BJ (cell line): ENCODE data around the gene PRKACG. TPM values are rescaled to one million over a fixed set of nuclear protein-coding genes. Genes with fewer than 3 reads are reported as not detected.

Experiments used
- CTCF ChIA-PET: fragments of 350-600 bp; formaldehyde crosslinking; extraction: SDS; loops from one replicate; lab custom pipeline; 2021; ENCODE audit warnings: antibody characterized with exemption, inconsistent platforms; lab: Yijun Ruan, JAX
- POLR2A ChIA-PET: fragments of 300-600 bp; sonication (Branson Sonifier 250); formaldehyde crosslinking; extraction: SDS; loops from one replicate; lab custom pipeline; 2021; ENCODE audit warnings: antibody characterized with exemption; lab: Charles Lee
- DNase-seq: peaks from one replicate; pipeline ENCODE4 v3.0.0-alpha.2; 2011; ENCODE audit warnings: low read depth
- H3K27me3 ChIP-seq: 2 replicates; pipeline ENCODE4 v1.6.0; 2011; ENCODE audit warnings: low read length; ENCODE audit not compliant: control insufficient read depth, insufficient read depth
- H3K36me3 ChIP-seq: 2 replicates; pipeline ENCODE4 v1.5.1; 2011; ENCODE audit warnings: low read length; ENCODE audit not compliant: control insufficient read depth, insufficient read depth
- H3K4me3 ChIP-seq: 2 replicates; pipeline ENCODE4 v1.5.1; 2011; ENCODE audit warnings: low read depth, mild to moderate bottlenecking, control low read depth, low read length
- polyA plus RNA-seq: library from polyadenylated mRNA; depleted of rRNA; stranded (reverse); fragments of >200 nt; gene quantifications from 2 replicates; pipeline ENCODE4 v1.2.3, GENCODE V29; 2011
- TF ChIP-seq, protein P1 (sequence below): IDR thresholded peaks from 2 replicates; pipeline ENCODE4 v1.5.1; 2011; ENCODE audit warnings: low read depth, mild to moderate bottlenecking, control low read depth, inconsistent platforms, low read length, moderate library complexity; ENCODE audit not compliant: insufficient read depth

PRKACG gene
- polyA plus RNA-seq, 1 experiment: not detected

DNA sequence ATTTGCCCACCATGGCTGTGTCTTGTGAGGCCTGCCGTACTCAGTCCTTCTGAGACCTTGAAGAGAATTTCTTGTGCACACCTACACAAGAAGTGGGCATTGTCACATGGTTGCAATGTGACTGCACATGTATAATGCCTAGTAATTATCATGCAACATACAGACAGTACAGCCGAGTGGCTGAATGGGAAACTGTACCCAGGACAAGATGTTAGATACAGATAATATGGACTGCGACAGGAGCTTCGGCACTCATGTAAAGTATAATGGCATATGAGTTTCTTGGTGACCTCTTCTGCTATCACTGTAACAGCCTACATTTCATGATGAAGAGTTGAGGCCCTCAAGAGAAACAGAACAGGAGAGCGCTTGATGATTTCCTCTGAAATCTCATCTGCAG, 4.8 kb upstream of the PRKACG start:
- no peak for DNase-seq

GRCh38 chr9:69016191-69017096, 2.5 kb upstream of the PRKACG start:
- DNase-seq: no peak
- Histone ChIP-seq H3K27me3 (no peaks in the 10 kb centered on the region; the same call in 1 of the 2 replicates), H3K36me3 (no peaks in the 10 kb centered on the region), H3K4me3 (no peak overlapping the region)
- TF ChIP-seq, protein P1, sequence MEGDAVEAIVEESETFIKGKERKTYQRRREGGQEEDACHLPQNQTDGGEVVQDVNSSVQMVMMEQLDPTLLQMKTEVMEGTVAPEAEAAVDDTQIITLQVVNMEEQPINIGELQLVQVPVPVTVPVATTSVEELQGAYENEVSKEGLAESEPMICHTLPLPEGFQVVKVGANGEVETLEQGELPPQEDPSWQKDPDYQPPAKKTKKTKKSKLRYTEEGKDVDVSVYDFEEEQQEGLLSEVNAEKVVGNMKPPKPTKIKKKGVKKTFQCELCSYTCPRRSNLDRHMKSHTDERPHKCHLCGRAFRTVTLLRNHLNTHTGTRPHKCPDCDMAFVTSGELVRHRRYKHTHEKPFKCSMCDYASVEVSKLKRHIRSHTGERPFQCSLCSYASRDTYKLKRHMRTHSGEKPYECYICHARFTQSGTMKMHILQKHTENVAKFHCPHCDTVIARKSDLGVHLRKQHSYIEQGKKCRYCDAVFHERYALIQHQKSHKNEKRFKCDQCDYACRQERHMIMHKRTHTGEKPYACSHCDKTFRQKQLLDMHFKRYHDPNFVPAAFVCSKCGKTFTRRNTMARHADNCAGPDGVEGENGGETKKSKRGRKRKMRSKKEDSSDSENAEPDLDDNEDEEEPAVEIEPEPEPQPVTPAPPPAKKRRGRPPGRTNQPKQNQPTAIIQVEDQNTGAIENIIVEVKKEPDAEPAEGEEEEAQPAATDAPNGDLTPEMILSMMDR: no peak
- POLR2A ChIA-PET: no interaction called here
- CTCF ChIA-PET: interaction anchor here (0.5 to 1.3 kb wide), 2 partner anchors 10 to 439 kb away, joined by 3 read pairs; no protein-coding TSS in a partner anchor

More for the DNA sequence above, 4.8 kb upstream of the PRKACG start:
- TF ChIP-seq, protein P1: no peak
- ChIA-PET CTCF (interaction anchor here (0.7 kb wide), 1 partner anchor 9 kb away, joined by 3 read pairs; no protein-coding TSS in a partner anchor), POLR2A (no interaction called here)
- Histone ChIP-seq H3K36me3 (no peaks in the 10 kb centered on the region), H3K27me3 (peaks cover 2% of the 10 kb centered on the region; the same call in 1 of the 2 replicates), H3K4me3 (no peak overlapping the region)

DNA sequence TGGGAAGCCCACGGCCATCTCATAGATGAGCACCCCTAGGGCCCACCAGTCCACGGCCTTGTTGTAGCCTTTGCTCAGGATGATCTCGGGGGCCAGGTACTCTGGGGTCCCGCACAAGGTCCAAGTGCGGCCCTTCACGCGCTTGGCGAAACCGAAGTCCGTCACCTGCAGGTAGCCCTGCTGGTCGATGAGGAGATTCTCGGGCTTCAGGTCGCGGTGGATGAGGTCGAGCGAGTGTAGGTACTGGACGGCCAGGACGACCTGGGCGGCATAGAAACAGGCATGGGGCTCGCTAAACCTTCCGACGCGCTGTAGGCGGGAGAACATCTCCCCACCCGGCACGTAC, 558 bp downstream of the PRKACG start:
- no peaks in the 10 kb centered on the region for H3K36me3 ChIP-seq
- POLR2A ChIA-PET: no interaction called here

DNA sequence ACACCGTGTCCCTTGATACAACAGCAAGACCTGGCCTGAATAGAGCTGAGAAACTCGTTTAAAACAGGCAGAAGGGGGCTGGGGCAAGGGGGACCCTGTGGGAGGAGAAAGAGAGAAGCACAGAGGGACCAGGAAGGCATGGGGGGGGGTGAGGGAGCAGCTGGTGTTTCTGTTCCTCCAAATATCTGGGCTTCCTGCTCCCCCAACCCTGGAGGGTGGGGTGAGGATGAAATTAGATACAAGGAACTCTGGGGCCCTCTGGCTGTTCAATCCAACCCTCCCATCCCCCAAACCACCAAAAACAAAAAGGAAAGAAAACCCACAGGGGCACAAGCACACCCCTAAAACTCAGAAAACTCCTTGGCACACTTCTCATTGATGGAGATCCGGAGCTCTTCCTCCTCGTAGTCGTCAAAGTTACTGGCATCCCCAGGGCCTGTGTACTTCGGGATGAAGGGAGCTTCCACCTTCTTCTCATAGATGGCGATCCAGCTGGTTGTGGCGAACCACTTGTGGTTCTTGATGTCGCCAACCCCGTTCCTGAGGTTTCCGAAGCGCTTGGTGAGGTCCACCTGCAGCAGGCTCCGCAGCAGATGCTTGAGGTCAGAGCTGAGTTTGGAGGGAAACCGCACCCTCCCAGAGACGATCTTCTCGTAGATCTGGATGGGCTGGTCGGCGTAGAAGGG, 1.1 kb downstream of the PRKACG start:
- ChIA-PET POLR2A (no interaction called here), CTCF (interaction anchor here (1.2 kb wide), 2 partner anchors 12 to 16 kb away, joined by 3 to 4 read pairs; no protein-coding TSS in a partner anchor)
- Histone ChIP-seq H3K36me3 (no peaks in the 10 kb centered on the region), H3K4me3 (no peak overlapping the region), H3K27me3 (no peaks in the 10 kb centered on the region; the same call in 1 of the 2 replicates)
- DNase-seq: no peak
- TF ChIP-seq, protein P1: no peak

More for the DNA sequence above, 558 bp downstream of the PRKACG start:
- H3K4me3 ChIP-seq: no peak overlapping the region
- no peak for DNase-seq
- CTCF ChIA-PET: no interaction called here
- TF ChIP-seq, protein P1: no peak
- H3K27me3 ChIP-seq: no peaks in the 10 kb centered on the region; the same call in 1 of the 2 replicates

- H3K4me3 ChIP-seq: no peak overlapping the region
- ChIA-PET CTCF (interaction anchor here (1.0 to 1.4 kb wide), 2 partner anchors 10 to 17 kb away, joined by 3 read pairs; no protein-coding TSS in a partner anchor), POLR2A (no interaction called here)
- H3K36me3 ChIP-seq: no peaks in the 10 kb centered on the region
- TF ChIP-seq, protein P1: no peak
- no peaks in the 10 kb centered on the region; the same call in 1 of the 2 replicates for H3K27me3 ChIP-seq
- no peak for DNase-seq
Measured at GRCh38 chr9:69009708-69010107, 4.2 kb downstream of the PRKACG start.
